Activated CD4-positive, CD25-positive, alpha-beta regulatory T cell treated with anti-CD3 and anti-CD28 coated beads, Interleukin-2, amount 50 U/mL, for 24 hours (primary cell): Measurements from ENCODE around the gene ANXA8L1.
"Not testable (repeated sequence)": the region's sequence is repeated elsewhere in the genome, so short reads cannot be mapped to it uniquely, and the experiment has no call there.

Experiments used
- ATAC-seq, 2 donors: fragments of 150-1000 bp; cut with Tn5 transposase; one replicate each; pipeline ENCODE4 v1.10.0; 2021; ENCODE audit warnings: mild to moderate bottlenecking in 1 of 2, moderate library complexity in 1 of 2

Gene ANXA8L1

GRCh38 chr10:46398212-46398886 is 22.8 kb downstream of the ANXA8L1 start:
- ATAC-seq: peak; percentile 54 to 58

DNA sequence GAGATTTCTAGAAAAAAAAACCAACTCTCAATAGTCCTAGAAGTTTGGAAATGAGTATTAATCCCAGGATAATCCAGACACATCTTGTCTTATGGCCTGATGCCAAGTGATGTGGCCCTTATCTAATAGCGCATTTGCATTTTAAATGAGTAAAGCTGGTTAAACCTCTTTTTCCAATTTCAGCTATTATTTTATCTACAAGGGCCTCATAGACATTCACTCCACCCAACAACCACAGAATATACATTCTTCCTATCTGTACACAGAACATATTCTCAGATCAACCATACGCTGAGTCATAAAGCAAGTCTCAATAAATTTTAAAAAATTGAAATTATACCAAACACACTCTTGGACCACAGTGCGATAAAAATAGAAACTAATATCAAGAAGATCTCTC is 34.0 kb downstream of the ANXA8L1 start:
- ATAC-seq: not testable (repeated sequence)

GRCh38 chr10:46411123-46411522 is 35.5 kb downstream of the ANXA8L1 start:
- ATAC-seq: not testable (repeated sequence)

DNA sequence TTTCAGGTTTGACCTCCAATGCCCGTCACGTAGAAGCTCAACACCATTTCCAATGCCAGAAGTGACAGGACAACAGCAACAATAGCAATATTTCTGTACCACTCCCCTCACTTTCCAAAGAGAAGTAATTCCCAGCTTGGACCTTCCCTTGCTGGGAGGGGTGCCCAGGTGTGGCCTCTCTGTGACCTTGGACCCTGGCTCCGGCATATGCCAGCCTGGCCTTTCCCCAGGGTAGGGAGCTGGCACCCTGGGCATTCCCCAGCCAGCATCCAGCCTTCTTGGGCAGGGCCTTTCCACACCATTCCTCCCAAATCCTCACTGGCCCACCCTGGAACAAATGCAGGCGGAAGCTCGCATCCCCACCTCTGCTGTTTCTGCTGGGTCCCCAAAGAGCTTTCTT is 37.1 kb downstream of the ANXA8L1 start:
- ATAC-seq: not testable (repeated sequence)

DNA sequence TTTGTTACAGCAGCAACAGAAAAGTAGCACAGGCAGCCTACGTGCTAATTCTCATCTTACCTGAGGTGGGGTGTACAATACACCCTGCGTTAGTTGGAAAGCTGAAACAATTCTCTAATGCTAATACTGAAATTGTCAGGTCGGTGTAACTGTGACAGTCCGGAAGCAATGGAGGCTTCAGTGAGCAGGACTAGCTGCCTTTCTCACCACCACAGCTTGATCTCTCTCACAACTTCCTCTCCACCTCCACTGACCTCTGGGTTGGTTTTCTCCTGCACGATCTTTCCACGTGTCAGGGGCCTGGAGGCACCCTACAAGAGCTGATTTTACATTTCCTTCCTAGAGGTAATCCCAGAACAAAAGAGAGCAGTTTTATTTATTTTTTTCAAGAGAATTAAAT is 39.7 kb downstream of the ANXA8L1 start:
- ATAC-seq: not testable (repeated sequence)

DNA sequence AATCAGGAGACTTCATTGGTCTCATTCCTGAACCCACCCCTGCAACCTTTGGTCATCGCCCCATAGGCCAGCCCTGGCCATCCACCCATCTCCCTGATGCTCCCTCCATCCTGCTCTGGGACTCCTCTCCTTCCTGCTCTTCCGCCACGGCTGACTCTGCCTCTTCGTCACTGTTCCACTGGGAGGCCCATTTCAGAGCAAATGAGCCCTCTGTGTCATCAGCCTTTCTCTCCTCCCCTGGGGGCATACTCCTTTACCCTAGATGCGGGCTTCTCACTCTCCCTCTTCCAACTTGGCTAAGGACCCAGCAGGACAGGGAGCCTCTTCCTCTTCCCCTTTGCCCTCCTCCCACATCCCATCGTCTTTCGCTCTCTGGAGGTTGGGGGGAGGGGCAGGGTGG is 42.7 kb downstream of the ANXA8L1 start:
- not testable (repeated sequence) for ATAC-seq

DNA sequence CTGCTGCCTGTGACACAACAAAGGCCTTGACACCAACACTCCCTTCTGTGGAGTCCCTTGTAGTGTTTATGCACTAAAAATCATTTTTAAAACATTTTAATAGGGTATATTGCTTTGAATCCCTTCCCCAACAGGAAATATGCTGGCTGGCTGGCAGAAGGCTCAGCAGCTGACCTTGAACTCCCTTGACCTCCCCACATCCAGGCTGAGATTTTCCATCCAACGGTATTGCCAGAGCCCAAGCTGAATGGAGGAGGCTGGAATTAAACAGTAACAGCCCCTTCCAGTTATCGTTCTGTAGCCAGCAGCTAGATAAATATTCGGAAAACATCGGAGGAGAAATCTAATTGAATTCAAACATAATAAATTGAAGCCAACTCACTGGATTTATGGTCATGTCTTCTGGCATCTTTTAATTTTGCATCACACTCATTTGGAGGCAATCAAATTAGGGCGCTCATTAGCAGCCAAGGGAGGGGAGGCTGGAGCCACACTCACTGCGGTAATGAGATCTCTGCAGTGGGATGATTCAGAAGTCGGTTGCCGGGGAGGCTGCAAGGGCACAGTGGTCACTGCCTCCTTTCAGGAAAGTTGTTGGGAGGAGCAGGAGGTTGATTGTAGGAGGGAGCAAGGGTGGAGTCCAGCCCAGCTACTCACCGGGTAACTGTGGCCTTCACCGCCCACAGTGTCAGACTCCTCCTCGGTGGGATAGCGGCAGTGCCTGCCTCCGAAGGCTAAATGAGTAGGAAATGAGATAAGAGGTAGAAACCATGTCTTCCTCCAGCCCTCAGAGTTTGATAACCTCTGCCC is 44.2 kb downstream of the ANXA8L1 start:
- not testable (repeated sequence) for ATAC-seq

GRCh38 chr10:46423550-46423949 is 48.0 kb downstream of the ANXA8L1 start:
- ATAC-seq: not testable (repeated sequence)

DNA sequence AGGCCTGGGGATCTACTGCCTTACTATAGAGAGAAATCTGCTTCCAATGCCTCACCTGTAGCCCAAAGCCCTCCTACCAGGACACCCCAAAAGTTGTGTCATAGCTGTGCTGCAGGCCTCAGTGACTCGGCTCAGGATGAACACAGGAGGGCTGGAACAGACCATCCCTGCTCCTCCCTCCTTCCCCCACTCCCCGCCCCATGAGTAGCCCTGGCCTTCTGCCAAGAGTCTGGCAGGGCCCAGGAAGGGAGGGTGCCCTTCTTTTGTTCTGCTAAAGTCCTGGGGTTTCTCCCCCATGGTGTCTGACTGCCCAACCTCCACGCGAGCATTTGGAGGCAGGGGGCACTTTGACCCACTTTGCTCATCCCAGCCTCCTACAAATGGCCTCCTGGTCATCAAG is 65.4 kb downstream of the ANXA8L1 start:
- ATAC-seq: not testable (repeated sequence)
